Measurements from ENCODE around the gene DHPS. TPM values are rescaled to one million over a fixed set of nuclear protein-coding genes. Genes with fewer than 3 reads are reported as not detected.
"Not testable (repeated sequence)": the region's sequence is repeated elsewhere in the genome, so short reads cannot be mapped to it uniquely, and the experiment has no call there.

DHPS gene
- total RNA-seq, 1 donor from 2014 or later = 64.5 TPM

DNA sequence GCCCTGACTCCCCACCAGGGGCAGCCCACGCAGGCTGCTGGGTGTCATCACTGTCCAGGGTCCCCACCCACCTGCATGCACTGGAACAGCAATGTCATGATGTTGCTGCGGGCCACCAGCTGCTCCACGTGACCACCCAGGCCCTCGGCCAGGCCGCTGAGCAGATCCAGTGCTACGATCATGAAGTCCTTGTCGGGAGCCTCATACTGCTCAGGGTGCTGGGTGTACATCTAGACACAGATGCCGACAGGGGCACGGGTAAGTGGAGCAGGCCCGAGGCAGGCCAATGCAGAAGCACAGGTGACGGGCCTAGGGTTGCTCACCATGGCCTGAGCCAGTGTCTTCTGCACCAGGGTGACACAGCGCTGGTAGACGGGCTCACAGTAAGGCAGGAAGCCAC is 23.5 kb upstream of the DHPS start:
- DNase-seq = no peak

DNA sequence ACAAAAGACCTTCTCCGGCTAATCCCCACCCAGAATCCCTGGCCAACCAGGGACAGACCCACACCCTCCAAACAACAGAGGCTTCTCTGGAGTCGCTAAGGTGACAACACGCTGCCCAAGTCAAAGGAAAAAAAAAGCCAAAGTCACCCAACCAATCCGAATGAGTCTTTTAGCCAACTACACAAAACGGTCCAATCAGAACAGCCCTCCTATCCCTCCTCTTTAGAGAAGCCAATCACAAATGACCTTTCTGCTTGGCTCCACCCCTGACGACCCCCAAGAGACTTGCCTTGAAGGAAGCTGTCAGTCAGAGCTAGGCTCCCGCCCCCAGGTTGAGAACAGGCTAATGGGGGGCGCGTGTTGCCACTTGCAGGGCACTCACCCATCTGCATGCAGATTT is 21.4 kb upstream of the DHPS start:
- DNase-seq = peak; percentile 58

DNA sequence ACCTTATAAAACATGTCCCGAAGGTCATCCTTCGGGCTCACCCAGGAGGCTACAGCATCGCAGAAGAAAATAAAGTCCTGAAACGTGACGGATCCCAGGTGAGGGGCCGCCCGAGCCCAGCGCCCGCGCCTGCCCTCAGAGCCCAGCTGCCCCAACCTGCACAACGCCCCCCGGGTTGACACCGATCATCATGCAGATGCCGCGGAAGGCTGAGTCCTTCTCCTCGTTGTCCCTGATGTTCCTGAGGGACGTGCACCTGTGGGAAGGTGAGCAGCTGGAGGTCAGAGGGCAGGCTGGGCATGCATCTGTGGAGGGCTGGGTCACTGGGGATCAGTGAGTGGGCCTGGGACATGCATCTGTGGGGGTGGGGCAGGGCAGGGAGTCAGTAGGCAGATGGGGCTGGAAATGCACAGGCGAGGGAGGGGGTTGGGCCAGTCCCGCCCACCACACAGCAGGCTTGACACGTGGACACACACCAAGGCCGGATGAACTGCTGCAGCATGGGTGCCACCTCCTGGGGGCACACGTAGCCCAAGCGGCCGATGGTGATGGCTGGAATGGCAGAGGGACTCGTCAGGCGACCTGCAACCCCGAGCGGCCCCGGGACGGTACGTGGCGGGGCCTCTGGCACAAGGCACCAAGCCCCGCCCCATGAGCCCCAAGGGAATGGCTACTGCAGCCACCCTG is 20.1 kb upstream of the DHPS start:
- no peak for DNase-seq

GRCh38 chr19:12698138-12698537 is 16.5 kb upstream of the DHPS start:
- DNase-seq = no peak

- DNase-seq = not testable (repeated sequence)
Observed at GRCh38 chr19:12697425-12697824, 15.7 kb upstream of the DHPS start.

- DNase-seq = peak; percentile 98
Observed at GRCh38 chr19:12696366-12697335, 15.0 kb upstream of the DHPS start, which contains the start of gene FBXW9. FBXW9 (minus strand) TSS chr19:12696631; CDS start chr19:12696581, 50 bp downstream.

DNA sequence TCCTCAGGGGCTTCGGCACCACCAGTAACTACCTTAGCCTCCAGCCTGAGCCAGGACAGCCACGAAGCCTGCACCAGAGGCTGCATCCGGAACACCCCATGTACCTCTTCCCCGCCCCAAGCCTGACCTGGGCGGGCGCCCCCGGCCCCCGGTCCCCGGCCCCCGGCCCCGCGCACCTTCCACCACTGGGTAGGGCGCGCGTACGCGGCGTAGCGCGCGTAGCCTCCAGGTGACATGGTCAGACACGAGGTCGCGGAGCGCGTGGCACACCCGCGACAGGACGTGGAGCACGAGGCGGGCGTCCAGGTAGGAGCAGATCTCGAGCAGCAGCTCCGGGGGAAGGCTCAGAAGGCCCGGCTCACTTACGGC is 14.3 kb upstream of the DHPS start:
- no peak for DNase-seq

GRCh38 chr19:12695514-12695913 is 13.8 kb upstream of the DHPS start:
- no peak for DNase-seq

GRCh38 chr19:12695096-12695495 is 13.4 kb upstream of the DHPS start:
- DNase-seq = no peak

DNA sequence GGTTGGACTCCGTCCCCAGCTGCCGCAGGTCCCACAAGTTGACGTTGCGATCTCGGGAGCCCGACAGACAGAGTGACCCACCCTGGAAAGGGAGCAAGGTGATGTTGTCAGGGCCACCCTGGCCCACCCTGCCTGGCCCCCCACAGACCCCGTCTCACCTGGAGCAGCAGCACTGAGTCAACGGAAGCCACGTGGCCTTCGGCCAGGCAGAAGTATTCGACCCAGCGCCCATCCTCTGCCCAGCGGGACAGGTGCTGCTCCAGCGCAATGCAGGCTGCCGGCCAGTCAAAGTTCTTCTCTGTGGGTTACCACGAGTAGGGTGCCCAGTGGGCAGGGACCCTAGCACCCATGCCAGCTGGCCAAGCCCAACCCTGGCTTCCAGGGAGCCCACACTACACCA is 13.0 kb upstream of the DHPS start:
- no peak for DNase-seq

DNA sequence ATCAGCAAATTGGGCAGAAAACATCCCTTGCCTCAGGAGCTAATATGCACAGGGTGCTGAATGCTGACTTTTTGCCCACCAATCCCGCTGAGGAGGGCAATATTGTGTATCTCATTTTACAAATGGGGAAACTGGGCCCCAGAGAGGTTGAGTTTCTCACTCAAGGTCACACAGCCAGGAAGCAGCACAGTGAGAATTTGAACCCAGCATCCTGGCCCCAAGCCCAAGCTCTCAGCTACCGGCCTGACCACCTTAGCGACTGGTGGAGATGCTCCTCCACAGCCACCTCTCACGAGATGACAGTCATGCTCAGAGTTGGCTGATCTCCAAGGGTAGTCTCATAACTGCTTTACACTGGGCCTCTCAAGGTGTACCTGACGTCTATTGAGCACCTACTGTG is 11.3 kb upstream of the DHPS start:
- no peak for DNase-seq

GRCh38 chr19:12689581-12690216 is 8.0 kb upstream of the DHPS start:
- no peak for DNase-seq

- no peak for DNase-seq
Observed at GRCh38 chr19:12689012-12689411, 7.3 kb upstream of the DHPS start.

DNA sequence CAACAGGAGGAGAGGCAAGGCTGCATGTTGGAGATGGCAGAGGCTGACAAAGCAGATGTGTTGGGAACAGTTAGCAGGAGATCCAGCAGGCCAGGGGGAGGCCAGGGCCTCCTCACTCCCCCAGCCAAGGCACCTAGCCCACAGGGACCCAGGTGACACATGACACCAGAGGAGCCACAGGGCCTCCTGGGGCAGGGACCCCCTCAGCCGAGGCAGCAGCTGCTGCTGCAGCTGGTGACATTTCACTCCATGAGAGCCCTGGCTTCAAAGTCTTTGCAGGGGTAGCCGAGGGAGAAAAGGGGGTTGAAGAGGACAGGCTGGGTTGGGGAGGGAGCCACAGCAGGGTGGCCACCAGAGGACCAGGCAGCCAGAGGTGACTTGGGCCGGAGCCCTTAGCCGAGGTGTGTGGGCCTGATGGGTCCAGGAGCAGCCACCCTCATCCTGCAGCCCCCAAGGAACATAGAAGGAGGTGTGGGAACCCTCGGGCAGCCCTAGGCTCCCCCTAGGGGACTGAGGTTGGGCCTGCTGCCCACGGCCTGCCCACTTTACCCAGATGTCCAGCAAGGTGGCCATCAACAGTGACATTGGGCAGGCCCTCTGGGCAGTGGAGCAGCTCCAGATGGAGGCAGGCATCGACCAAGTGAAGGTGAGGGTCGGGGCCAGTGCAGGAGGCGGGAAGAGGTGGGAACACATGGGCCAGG is 6.0 kb upstream of the DHPS start, which contains the start of gene GNG14:
GNG14 (plus strand) TSS at position 503 of the 701 bp plus-strand sequence; CDS start at position 554, 51 bp downstream.
- DNase-seq = no peak

- DNase-seq = no peak
Observed at GRCh38 chr19:12685831-12686230, 4.2 kb upstream of the DHPS start.

GRCh38 chr19:12680034-12680433 is 1.6 kb downstream of the DHPS start:
- DNase-seq = no peak

GRCh38 chr19:12678039-12678438 is 3.6 kb downstream of the DHPS start:
- DNase-seq = not testable (repeated sequence)

DNA sequence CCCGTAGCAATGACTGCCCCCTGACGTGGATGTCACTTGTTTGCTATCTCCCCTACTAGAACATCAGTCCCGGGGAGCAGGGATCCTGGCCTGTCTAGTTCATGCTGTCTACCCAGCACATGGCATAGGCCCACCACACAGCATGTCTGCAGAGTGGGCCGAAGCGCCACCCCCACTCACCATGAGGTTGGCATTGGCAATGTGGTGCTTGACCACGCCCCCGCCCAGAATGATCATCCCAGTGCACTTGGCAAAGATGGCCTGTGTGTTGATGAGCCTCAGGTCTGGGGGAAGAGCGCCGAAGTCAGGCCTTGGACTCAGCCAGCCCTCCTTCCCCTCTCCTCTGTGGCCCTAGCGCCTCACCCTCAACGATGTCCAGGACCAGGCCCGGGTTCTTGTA is 4.8 kb downstream of the DHPS start:
- DNase-seq = no peak

GRCh38 chr19:12676384-12676792 is 5.3 kb downstream of the DHPS start:
- peak; percentile 88 for DNase-seq

DNA sequence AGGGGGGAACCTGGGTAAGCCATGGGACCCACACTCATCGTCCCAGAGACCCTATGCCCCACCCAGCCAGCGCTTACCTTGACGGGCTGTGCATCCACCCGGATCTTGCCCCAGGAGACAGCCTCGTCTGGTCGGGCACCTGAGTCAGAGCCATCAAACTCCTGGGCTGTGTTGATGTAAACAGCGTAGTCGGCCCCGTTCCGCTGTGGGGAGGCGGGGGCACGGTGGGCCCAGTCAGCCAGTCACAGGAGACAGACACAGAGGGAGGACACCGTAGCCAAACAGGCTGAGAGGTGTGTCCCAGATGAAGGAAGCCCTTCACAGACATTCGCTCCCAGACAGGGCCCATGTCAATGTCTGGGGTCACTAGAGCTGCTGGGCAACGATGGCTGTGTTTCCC is 5.7 kb downstream of the DHPS start:
- DNase-seq = no peak

- DNase-seq = no peak
Observed at GRCh38 chr19:12675399-12675798, 6.3 kb downstream of the DHPS start.

DNA sequence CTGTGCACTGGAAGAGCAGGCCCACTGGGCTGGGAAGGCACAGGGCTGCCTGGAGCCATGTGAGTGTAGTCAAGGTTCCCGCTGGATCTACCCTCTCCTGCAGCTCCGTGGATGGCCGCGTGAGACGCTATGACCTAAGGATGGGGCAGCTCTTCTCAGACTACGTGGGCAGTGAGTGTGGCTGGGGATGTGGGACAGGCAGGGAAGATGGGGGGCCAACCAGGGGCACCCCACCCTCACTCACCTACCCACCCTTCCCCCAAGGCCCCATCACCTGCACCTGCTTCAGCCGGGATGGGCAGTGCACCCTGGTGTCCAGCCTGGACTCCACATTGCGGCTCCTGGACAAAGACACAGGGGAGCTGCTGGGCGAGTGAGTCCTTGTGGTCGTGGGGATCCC is 8.9 kb downstream of the DHPS start:
- no peak for DNase-seq

Measured in tongue (tissue), 2 donors.